ENCODE measurements around the gene MYL12B. TPM values are rescaled to one million over a fixed set of nuclear protein-coding genes. Genes with fewer than 3 reads are reported as not detected.
"Not testable (repeated sequence)": the region's sequence is repeated elsewhere in the genome, so short reads cannot be mapped to it uniquely, and the experiment has no call there.

Gene MYL12B
- polyA plus RNA-seq, 1 experiment: 787 TPM

DNA sequence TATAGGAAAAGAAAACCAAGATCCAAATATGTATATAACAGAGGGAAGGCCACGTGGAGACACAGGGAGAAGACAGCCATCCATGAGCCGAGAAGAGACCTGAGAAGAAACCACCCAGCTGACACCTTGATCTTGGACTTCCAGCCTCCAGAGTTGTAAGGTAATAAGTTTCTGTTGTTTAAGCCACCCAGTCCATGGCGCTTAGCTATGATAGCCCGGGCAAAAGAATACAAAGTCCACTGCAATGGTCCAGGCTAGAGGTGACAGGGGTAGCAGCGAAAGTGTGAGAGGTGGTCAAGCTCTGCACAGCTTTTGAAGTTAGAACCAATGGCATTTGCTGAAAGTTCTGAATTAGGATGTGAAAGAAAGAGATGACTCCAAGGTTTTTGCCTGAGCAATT is 44.9 kb upstream of the MYL12B start:
- no peak for DNase-seq (ENCODE audit: low read depth, low spot score)
- TF ChIP-seq, protein P1, sequence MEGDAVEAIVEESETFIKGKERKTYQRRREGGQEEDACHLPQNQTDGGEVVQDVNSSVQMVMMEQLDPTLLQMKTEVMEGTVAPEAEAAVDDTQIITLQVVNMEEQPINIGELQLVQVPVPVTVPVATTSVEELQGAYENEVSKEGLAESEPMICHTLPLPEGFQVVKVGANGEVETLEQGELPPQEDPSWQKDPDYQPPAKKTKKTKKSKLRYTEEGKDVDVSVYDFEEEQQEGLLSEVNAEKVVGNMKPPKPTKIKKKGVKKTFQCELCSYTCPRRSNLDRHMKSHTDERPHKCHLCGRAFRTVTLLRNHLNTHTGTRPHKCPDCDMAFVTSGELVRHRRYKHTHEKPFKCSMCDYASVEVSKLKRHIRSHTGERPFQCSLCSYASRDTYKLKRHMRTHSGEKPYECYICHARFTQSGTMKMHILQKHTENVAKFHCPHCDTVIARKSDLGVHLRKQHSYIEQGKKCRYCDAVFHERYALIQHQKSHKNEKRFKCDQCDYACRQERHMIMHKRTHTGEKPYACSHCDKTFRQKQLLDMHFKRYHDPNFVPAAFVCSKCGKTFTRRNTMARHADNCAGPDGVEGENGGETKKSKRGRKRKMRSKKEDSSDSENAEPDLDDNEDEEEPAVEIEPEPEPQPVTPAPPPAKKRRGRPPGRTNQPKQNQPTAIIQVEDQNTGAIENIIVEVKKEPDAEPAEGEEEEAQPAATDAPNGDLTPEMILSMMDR (IDR thresholded peaks at IDR 0.05; ENCODE audit: low read depth, low read length): no peak
- Histone ChIP-seq H3K27ac (ENCODE audit: low read depth, low read length) (no peak overlapping the region), H3K4me3 (ENCODE audit: low read depth, low read length) (no peak overlapping the region), H3K27me3 (ENCODE audit: control insufficient read depth, insufficient read depth, low read length) (peaks cover 3% of the 10 kb centered on the region), H3K9me3 (ENCODE audit: control insufficient read depth, insufficient read depth, low read length) (no peaks in the 10 kb centered on the region; the same call in 1 of the 2 replicates)
- CTCF ChIA-PET: no interaction called here
- POLR2A ChIA-PET: no interaction called here

DNA sequence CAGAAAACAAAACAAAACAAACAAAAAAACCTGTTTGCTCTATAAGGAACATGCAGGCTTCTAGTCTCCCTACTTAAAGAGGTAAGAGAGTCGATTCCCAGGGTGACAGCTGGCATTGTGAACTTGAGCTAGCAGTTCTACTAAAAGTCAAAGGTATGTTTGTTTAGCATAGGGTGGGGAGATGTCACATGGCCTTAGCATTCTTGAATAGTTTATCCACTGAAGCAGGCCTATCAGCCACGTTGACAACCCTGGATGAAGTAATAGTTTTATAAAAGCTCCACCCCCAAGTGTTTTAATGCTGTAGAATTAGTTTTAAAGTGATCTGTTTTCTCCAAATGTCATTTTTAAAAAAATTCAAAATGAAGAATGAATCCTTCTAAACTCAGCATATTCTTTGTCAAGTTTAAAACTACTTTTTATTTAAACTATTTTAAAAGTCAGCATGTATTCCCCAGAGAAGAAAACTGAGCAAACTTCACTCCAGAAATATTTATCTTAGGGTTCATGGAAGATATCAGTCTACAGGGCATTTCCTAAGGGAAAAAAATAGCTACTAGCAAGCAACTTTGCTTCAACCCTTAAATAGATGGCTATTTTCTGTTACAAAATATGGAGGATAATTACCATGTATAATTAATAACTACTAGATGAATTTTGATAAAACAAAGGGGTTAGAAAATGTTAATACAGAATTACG is 43.8 kb upstream of the MYL12B start:
- TF ChIP-seq, protein P1 (IDR thresholded peaks at IDR 0.05; ENCODE audit: low read depth, low read length): no peak
- H3K27ac ChIP-seq (ENCODE audit: low read depth, low read length): no peak overlapping the region
- no peaks in the 10 kb centered on the region; the same call in 1 of the 2 replicates for H3K9me3 ChIP-seq (ENCODE audit: control insufficient read depth, insufficient read depth, low read length)
- ChIA-PET CTCF (interaction anchor here (0.8 to 1.4 kb wide), 2 partner anchors 27 to 156 kb away, joined by 3 read pairs; no protein-coding TSS in a partner anchor), POLR2A (no interaction called here)
- peaks cover 5% of the 10 kb centered on the region for H3K27me3 ChIP-seq (ENCODE audit: control insufficient read depth, insufficient read depth, low read length)
- no peak overlapping the region for H3K4me3 ChIP-seq (ENCODE audit: low read depth, low read length)
- no peak for DNase-seq (ENCODE audit: low read depth, low spot score)

DNA sequence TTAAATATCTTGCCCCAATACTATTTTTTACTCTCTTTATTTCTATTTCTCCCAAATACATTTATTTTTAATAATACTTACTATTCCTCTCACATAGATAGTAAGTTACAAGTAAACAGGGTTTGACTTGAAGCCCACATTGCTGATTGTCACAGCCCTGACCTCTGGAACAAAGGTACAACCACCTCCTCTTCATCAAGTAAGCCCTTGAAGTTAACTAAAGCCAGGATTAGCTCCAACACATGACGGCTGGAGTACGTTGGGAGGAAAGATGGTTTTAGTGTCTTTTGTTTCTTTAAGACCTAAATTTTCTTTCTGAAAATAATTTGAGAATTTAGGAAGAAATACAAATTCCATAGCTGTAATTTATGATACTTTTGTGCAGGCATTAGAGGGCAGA is 43.1 kb upstream of the MYL12B start:
- Histone ChIP-seq H3K27me3 (ENCODE audit: control insufficient read depth, insufficient read depth, low read length) (peaks cover 5% of the 10 kb centered on the region), H3K4me3 (ENCODE audit: low read depth, low read length) (no peak overlapping the region), H3K27ac (ENCODE audit: low read depth, low read length) (no peak overlapping the region), H3K9me3 (ENCODE audit: control insufficient read depth, insufficient read depth, low read length) (no peaks in the 10 kb centered on the region; the same call in 1 of the 2 replicates)
- TF ChIP-seq, protein P1 (IDR thresholded peaks at IDR 0.05; ENCODE audit: low read depth, low read length): no peak
- POLR2A ChIA-PET: no interaction called here
- CTCF ChIA-PET: interaction anchor here (0.6 to 1.4 kb wide), 3 partner anchors 13 to 232 kb away, joined by 3 to 5 read pairs (median 5); no protein-coding TSS in a partner anchor
- no peak for DNase-seq (ENCODE audit: low read depth, low spot score)

DNA sequence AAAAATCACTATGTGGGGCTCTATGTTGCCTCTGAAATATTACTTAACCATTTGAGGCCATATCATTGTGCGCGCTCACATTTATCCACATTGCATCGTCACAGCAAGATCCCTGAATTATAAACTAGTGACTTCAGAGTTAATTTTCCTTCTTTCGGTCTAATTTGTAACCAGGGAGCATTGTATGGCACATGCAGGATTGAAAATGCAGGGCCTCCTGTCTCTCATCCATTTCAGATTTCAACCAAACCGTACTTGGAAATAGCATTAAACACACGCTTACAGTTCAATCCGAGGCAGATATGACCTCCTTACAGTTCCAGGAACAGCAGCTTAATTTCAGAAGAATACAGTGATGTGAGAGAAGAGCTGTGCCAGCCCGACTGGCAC is 42.7 kb upstream of the MYL12B start:
- CTCF ChIA-PET: interaction anchor here (0.6 to 1.4 kb wide), 3 partner anchors 13 to 233 kb away, joined by 3 to 5 read pairs (median 5); no protein-coding TSS in a partner anchor
- H3K4me3 ChIP-seq (ENCODE audit: low read depth, low read length): no peak overlapping the region
- peaks cover 5% of the 10 kb centered on the region for H3K27me3 ChIP-seq (ENCODE audit: control insufficient read depth, insufficient read depth, low read length)
- POLR2A ChIA-PET: no interaction called here
- no peaks in the 10 kb centered on the region; the same call in 1 of the 2 replicates for H3K9me3 ChIP-seq (ENCODE audit: control insufficient read depth, insufficient read depth, low read length)
- TF ChIP-seq, protein P1 (IDR thresholded peaks at IDR 0.05; ENCODE audit: low read depth, low read length): no peak
- no peak overlapping the region for H3K27ac ChIP-seq (ENCODE audit: low read depth, low read length)
- no peak for DNase-seq (ENCODE audit: low read depth, low spot score)

DNA sequence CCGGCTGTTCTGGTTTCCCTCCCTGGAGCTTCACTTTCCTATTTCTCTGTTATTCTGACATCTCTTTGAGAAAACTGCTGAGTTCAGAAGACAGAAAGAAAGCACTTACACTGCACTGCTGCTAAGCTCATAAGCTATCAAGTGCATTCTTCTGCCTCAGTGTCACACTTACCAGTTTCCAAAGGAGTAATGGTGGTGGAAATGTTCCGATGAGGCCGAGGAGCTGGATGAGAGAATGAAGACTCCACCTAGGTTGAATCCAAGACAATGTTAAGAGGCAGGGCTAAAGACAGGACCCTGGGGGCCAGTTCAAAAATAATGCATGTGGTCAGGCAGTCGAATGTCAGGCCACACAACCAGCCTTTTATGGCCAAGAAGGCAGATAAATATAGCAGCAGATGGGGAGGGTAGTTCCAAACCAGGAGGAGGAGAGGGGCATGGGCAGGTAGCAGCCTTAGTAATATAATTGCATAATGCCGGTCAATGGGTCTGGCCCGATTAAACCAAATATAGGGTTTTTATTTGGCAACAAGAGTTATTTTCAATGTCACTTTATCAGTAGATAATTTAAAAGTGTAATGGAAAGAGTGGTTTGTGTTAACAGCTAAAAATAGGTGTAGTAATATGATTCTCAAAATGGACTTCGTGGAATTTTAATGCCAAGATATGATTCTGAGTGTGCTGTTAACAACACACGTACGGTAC is 42.1 kb upstream of the MYL12B start, which contains the start of gene MYOM1:
MYOM1 (minus strand) TSS at position 338 of the 705 bp plus-strand sequence. CDS start 4,745 bp downstream, outside the sequence.
- peaks cover 5% of the 10 kb centered on the region for H3K27me3 ChIP-seq (ENCODE audit: control insufficient read depth, insufficient read depth, low read length)
- TF ChIP-seq, protein P1 (IDR thresholded peaks at IDR 0.05; ENCODE audit: low read depth, low read length): no peak
- H3K9me3 ChIP-seq (ENCODE audit: control insufficient read depth, insufficient read depth, low read length): no peaks in the 10 kb centered on the region; the same call in 1 of the 2 replicates
- no peak for DNase-seq (ENCODE audit: low read depth, low spot score)
- CTCF ChIA-PET: interaction anchor here (0.6 to 1.4 kb wide), 4 partner anchors 68 to 461 kb away, joined by 3 to 4 read pairs (median 3); no protein-coding TSS in a partner anchor
- no peak within 1 kb of the TSS for H3K4me3 ChIP-seq (ENCODE audit: low read depth, low read length)
- H3K27ac ChIP-seq (ENCODE audit: low read depth, low read length): no peak within 1 kb of the TSS
- POLR2A ChIA-PET: interaction anchor here (0.6 to 1.0 kb wide), 2 partner anchors 9 to 246 kb away, joined by 3 to 5 read pairs; no protein-coding TSS in a partner anchor

DNA sequence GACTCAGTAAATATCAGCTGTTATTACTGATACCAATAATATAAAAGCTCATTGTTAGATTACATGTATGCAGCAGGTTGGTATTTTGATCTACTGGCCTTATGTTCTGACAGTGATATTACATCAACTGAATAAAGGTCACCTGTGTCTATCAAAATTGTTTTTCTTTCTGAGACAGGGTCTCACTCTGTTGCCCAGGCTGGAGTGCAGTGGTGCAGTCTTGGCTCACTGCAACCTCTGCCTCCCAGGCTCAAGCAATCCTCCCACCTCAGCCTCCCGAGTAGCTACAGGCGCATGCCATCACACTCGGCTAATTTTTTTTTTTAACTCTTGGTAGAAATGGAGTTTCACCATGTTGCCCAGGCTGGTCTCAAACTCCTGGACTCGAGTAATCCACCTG is 41.1 kb upstream of the MYL12B start:
- CTCF ChIA-PET: interaction anchor here (0.6 to 1.4 kb wide), 3 partner anchors 69 to 263 kb away, joined by 3 to 6 read pairs (median 4); no protein-coding TSS in a partner anchor

More for the DNA sequence above, 41.1 kb upstream of the MYL12B start:
- DNase-seq (ENCODE audit: low read depth, low spot score); H3K4me3 ChIP-seq (ENCODE audit: low read depth, low read length); H3K27me3 ChIP-seq (ENCODE audit: control insufficient read depth, insufficient read depth, low read length); POLR2A ChIA-PET; H3K27ac ChIP-seq (ENCODE audit: low read depth, low read length); H3K9me3 ChIP-seq (ENCODE audit: control insufficient read depth, insufficient read depth, low read length): not testable (repeated sequence)

Data from AG04450 (cell line).